Hair follicular keratinocyte (primary cell): ENCODE results near the gene C6orf120. TPM values are rescaled to one million over a fixed set of nuclear protein-coding genes. Genes with fewer than 3 reads are reported as not detected.

Experiments used
- total RNA-seq: library from RNA; depleted of rRNA; stranded (reverse); fragments of >200 nt; gene quantifications from 2 replicates; pipeline ENCODE4 v1.2.3, GENCODE V29; 2015

The C6orf120 gene
- total RNA-seq, result 20.5 and 24.0 TPM in 2 replicates

DNA sequence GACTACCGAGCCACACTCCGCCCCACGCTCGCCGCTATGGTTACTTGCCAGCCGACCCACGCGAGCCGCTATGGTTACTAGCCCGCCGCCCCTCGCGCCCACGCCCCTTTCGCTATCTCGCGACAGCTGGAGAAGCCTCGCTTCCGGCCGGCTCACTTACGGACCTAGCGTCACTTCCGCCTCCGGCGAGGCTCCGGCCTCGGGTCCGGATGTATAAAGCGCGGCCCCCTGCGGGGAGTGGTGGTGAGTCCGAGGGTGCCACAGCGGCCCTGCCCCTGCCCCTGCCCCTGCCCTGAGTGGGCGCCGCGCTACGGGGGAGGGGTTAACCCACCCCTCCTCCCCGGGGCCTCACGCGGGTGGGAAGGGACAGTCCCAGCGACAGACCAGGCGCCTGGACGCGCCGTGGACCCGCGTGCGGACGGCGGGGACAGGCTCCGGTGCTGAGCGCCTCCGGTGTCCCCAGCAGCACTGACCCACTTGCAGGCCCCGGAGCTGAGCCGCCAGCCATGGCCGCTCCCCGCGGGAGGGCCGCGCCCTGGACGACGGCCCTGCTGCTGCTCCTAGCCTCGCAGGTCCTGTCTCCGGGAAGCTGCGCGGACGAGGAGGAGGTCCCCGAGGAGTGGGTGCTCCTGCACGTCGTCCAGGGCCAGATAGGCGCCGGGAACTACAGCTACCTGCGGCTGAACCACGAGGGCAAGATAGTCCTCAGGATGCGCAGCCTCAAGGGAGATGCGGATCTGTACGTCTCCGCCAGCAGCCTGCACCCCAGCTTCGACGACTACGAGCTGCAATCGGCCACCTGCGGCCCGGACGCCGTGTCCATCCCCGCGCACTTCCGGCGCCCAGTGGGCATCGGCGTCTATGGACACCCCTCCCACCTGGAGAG, at the start of gene C6orf120, which contains the start of gene WDR27:
Gene C6orf120 (plus strand): TSS at position 173 of the 886 bp plus-strand sequence. CDS start 334 bp downstream, at position 507.
Gene WDR27 (minus strand): TSS at position 76 of the 886 bp plus-strand sequence. CDS start 13,024 bp downstream, outside the sequence.

DNA sequence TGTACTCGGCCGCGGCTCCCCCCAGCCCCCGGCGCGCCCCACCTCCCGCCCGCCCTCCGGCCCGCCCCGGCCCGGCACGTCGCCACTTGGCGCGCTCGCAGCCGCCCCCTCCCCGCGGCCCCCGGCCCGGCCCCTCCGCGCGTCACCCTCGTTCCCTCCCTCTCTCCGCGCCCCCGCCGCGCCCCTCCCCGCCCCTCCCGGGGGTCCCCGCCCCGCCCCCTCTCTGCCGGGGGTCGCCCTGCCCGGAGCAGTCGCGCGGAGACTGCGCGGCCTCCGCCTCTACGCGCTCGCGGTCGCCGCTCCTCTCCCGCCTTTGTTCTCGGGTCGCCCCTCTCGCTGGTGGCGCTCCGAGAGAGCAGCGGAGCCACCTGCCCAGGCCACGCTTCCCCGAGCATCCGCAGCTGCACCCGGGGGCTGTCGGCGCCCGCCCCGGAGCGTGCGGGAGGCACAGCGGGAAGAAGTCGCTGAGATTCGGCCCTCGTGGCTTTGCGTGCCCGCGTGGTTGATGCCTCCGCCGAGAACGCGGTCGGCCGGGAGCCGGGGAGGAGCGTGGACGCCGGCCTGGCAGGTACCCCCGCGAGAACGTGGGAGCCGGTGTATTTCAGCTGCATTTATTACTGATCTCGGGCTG, 22.7 kb downstream of the C6orf120 start, which contains the start of gene PHF10:
Gene PHF10 (minus strand): TSS at position 7 of the 631 bp plus-strand sequence. CDS start 569 bp downstream, outside the sequence.

DNA sequence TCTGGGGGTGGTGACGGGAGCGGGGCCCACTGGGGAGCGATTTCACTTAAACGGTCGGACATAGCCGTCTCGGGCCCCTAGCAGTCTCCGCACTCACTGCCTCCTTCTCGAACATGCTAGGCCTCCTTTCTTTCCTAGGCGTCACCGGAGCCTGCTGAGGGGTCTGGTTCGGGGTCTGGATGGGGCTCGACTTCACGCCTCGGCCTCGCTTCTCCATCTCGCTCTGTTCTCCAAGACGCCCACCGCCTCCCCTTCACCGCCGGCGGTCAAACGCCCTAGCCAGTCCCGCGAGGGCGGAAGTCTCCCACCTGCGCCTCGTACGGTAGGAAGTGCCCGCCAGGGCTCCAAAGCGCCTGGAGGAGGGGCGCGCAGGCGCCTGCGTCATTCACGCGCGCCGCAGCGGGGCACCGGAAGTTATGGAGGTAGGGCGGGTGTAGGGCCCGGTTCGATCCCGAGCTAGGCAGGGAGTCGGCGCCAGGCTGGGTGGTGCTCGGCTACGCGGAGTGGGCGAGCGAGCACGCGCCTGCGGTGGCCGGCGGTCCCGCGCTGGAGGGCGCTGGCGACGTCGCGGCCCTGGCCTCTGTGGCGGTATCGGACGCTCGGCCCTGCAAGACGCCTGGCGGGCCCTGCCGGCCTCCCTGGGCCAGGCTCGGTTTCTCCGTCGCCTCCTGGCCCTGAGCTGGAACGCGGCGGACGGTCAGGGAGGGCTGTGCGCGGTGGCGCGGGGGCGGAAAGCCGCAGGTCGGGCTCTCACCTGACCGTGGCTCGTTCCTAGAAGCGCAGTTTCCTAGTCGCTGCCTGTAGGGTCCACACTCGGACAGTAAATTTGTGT, 49.5 kb downstream of the C6orf120 start, which contains the start of the genes DYNLT2 and ERMARD:
Gene DYNLT2 (minus strand): TSS at position 331 of the 832 bp plus-strand sequence. CDS start 114 bp downstream, at position 217.
Gene ERMARD (plus strand): TSS at position 381 of the 832 bp plus-strand sequence. CDS start 36 bp downstream, at position 417.

Other genes with a start within 250 kb of the C6orf120 start
- gene WDR27, start 97 bp upstream of the C6orf120 start, total RNA-seq, result 9.2 and 10.6 TPM in 2 replicates
- gene PHF10, start 22.4 kb downstream of the C6orf120 start, total RNA-seq, result 7.5 and 9.3 TPM in 2 replicates
- gene DYNLT2, start 49.4 kb downstream of the C6orf120 start, total RNA-seq, result 0.34 and 0.94 TPM in 2 replicates
- gene ERMARD, start 49.5 kb downstream of the C6orf120 start, total RNA-seq, result 16.1 and 16.8 TPM in 2 replicates